Hippocampal formation (tissue), 2 donors: ENCODE data around the gene HOXA3.
A peak's percentile ranks its signal among the peaks of the same experiment; 100 is the strongest.

Source experiments
- DNase-seq, 2 donors: peaks; one replicate each; lab custom pipeline; 2025; lab: John Stamatoyannopoulos, UW

The HOXA3 gene

GRCh38 chr7:27166531-27167505, 14.4 kb upstream of the HOXA3 start:
- no peak for DNase-seq

DNA sequence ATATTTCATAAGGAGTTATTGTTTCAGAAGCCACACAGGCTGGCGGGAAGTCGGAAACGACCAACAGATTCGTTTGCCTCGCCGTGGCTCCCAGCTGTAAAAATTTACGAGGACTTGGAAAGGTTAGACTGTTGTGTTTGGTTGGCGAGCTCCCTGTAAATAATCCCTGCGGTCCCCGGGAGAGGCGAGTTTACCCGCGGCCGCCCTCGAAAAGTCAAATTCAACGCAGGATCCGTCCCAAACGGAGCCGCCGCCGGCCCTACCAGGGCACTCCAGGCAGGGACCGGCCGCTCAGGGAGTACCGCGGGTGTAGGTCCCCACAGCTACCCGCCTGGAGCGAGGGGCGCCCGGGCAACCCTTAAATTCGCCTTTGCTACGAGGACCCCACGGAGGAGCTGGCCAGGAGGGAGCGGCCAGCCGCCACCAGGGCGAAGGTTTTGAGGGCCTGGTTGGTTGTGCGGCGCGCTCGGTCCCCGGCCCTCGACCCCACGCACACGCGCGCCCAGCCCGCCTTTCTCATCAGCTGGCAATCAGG, 13.7 kb upstream of the HOXA3 start:
- DNase-seq: no peak

GRCh38 chr7:27165089-27165995, 13.0 kb upstream of the HOXA3 start, which contains the start of gene HOXA9:
TSS of gene HOXA9 (minus strand) at chr7:27165537. CDS start at chr7:27165457, 80 bp downstream.
- no peak for DNase-seq

- no peak for DNase-seq
These were observed 12.1 kb upstream of the HOXA3 start for GRCh38 chr7:27164367-27165088.

DNA sequence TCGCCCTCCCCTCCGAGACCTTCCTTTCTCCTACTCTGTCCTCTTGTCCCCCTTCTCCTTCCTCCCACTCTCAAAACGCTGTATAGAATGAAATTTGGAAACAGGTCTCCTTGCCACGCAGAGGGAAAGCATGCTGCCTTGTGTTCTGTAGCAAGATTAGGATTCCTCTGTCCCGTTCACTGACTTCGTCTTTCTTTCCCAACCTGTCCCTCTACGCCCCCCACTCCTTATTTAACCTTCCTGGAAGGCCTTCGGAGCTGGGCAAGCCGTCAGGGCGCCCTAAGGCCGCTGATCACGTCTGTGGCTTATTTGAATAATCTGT, 11.6 kb upstream of the HOXA3 start:
- no peak for DNase-seq

GRCh38 chr7:27163288-27164044, 11.1 kb upstream of the HOXA3 start:
- no peak for DNase-seq

DNA sequence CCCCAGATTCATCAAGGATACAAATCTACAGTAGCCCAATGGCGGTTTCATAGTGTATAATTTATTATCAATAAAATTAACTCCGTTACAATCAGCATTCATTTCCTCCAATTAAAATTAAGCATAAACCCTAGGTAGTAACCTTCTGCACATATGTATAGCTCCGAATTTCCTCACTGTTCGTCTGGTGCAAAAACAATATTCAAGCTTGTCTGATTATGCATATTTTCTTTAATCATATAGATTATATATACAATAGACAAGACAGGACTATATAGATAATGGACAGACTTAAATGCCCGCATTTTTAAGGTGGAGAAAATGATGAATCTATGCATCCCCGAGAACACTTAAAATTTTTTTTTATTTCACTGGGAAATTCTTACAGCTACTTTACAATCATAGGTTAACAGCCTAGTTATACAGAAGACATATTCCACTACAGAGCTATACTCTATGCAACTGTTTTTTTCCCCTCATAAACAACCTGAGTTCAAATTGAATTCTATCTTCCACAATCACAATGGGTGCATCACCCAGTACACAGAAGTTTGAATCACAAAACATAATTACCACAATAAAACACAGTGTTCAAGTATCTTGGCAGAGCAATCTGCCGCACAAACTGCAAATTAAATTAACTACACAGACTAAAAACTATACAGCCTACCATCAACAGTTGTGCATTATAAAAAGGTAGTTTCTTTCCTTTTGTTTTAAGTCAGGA, 10.3 kb upstream of the HOXA3 start:
- DNase-seq: no peak

- no peak for DNase-seq
These were observed 9.6 kb upstream of the HOXA3 start for GRCh38 chr7:27161721-27162560.

- no peak for DNase-seq
These were observed 8.9 kb upstream of the HOXA3 start for GRCh38 chr7:27161214-27161720.

DNA sequence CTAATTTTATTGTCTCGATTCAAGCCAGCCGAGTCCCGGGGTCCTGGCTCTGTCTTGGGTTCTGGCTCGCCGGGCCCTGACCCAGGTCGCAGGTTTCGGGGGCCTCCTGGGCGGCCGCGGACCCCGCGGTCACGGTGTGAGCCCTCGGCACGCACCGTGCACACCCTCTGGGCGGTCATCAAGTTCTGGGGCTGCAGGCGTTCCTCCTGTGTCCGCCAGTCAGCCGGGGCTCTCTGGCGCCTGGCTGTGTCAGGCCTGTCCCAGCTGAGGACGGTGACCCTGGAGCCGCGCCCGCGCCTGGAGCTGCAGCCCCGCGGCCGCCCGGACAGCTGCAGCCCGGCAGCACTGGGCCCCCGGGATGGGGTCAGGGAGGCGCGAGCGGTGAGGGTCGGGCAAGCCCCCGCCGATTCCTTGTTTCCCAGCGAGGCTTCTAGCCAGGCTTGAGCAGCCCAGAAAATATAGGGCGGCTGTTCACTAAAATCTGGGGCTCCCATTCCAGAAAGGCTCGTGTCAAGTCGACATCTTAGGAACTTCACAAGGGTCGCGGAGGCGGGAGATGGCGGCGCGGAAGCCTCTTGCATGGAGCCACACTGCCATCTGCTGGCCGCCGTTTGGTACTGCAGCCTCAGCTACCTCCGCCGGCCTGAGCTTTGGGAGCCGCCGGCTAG, 8.3 kb upstream of the HOXA3 start:
- DNase-seq: peak; percentile 62

DNA sequence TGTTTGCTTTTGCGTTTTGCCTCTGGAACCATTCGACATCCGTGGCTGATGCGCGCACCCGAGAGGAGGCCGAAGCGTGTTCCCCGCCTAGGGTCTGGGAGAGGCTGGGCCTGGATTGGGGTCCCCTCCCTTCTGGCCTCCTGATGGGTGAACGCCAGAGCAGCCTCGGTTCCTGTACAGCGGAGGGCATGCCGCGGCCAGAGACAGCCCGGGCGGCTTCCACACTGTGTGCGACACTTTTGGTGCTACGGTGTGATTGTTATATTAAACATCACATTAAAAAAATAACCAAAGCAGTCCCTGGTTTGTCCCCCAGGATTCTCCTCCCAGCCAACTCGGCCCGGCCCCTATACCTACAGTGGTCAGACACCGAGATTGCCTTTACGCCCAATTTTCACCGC, 7.8 kb upstream of the HOXA3 start:
- no peak for DNase-seq

- no peak for DNase-seq
These were observed 7.1 kb upstream of the HOXA3 start for GRCh38 chr7:27159266-27160144.

DNA sequence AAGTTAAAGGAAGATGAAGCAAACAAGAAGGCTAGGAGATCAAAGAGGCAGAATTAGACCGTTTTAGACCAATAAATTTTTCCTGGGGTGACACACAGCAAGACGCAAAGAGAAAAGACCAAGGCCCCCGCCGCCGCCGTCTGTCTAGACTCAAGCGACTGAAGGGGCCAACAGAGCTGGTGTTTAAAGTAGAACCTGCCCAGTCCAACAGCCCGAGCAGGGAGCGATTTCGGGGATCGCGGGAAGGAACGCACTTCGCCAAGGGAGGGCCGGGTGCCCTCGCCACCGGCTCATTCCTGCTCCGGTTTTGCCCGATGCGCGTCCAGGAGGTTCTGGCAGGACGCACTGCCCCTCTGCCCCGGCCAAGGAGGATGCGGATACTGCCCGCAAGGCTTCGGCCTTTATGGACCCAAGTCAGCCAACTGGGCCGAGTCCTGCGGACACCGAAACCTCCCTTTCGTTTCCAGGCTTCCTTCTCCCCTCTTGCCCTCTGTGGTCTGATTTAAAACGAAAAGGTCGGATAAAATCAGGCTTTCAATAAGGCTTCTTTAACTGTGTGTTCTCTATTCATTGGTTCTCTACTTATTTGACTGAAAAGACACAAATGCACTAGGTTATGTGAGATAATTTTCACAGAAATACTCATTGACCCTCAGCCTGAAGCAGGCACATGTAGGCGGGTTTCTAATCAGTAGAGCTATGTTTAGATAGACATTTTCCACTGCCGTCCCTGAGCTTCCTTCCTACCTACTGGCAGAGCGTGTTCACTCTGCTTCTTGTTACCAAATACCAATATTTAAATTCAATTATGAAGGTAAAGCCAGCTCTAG, 6.3 kb upstream of the HOXA3 start:
- no peak for DNase-seq

DNA sequence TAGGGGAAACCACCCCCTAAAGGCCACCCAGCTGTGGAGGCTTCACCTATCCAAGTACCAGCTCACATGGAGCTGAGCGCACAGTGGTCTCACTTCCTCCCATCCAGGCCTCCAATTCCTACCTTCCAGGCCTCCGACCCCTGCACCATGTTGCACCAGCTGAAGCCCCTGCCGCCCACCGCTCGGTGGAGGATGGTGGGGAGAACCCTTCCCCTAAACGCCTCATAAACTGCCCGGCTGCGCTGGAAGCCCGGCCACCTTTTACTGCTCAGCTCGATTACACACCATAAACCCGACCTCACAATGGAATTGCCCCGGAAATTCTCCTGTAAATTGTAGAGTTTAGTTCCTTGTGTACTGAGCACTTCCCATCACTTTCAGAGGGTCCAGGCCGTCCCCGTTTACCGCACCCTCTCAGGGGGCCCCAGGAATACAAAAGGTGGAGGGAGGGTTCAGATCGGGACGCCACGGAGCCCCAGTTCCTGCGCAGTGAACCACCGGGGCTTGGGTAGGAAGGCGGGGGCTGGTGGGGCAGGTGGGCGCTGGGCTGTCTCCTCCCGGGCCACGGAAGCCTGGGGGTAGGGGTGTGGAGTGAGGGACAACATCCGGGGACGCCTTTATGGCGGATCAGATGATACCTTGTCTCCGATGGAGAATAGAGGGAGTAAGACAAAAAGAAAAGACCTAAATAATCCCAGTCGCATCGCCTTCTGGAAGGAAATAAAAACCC, 5.5 kb upstream of the HOXA3 start:
- DNase-seq: no peak

- DNase-seq: no peak
These were observed 4.7 kb upstream of the HOXA3 start for GRCh38 chr7:27156916-27157701.
